T-helper 1 cell treated with Interleukin-12 subunit alpha and Interleukin-12 subunit beta and Interleukin-4 antibody, amounts not matched to agents 30 μg/mL and 1 μg/mL, for 36 hours (primary cell): ENCODE results near the gene ACTN1.

Experiments used
- H3K27ac Mint-ChIP-seq: one replicate; pipeline ENCODE4 v1.8.0; 2021; ENCODE audit warnings: mild to moderate bottlenecking, mixed read lengths
- H3K27me3 Mint-ChIP-seq: one replicate; pipeline ENCODE4 v1.8.0; 2021; ENCODE audit warnings: low read depth, mixed read lengths
- H3K36me3 Mint-ChIP-seq: one replicate; pipeline ENCODE4 v1.8.0; 2021; ENCODE audit warnings: low read depth, mixed read lengths
- H3K4me1 Mint-ChIP-seq: one replicate; pipeline ENCODE4 v1.8.0; 2021; ENCODE audit warnings: low read depth, mixed read lengths
- H3K4me3 Mint-ChIP-seq: one replicate; pipeline ENCODE4 v1.8.0; 2021; ENCODE audit warnings: mild to moderate bottlenecking, moderate library complexity, mixed read lengths
- H3K9me3 Mint-ChIP-seq: one replicate; pipeline ENCODE4 v1.8.0; 2021; ENCODE audit warnings: mixed read lengths

The ACTN1 gene

GRCh38 chr14:69003626-69004025 is 24.5 kb upstream of the ACTN1 start:
- peaks cover 4% of the 10 kb centered on the region for H3K27me3 Mint-ChIP-seq
- H3K4me3 Mint-ChIP-seq = no peak overlapping the region
- H3K9me3 Mint-ChIP-seq = no peaks in the 10 kb centered on the region
- peaks cover 4% of the 10 kb centered on the region for H3K4me1 Mint-ChIP-seq
- no peak overlapping the region for H3K27ac Mint-ChIP-seq
- no peaks in the 10 kb centered on the region for H3K36me3 Mint-ChIP-seq

- Mint-ChIP-seq H3K27ac (no peak overlapping the region), H3K36me3 (no peaks in the 10 kb centered on the region), H3K27me3 (peaks cover 4% of the 10 kb centered on the region), H3K9me3 (no peaks in the 10 kb centered on the region), H3K4me1 (peaks cover 4% of the 10 kb centered on the region), H3K4me3 (no peak overlapping the region)
These were observed 23.0 kb upstream of the ACTN1 start for GRCh38 chr14:69002069-69002468.

GRCh38 chr14:69001375-69001774 is 22.3 kb upstream of the ACTN1 start:
- Mint-ChIP-seq H3K4me3 (no peak overlapping the region), H3K27me3 (peaks cover 4% of the 10 kb centered on the region), H3K4me1 (peaks cover 4% of the 10 kb centered on the region), H3K36me3 (no peaks in the 10 kb centered on the region), H3K9me3 (no peaks in the 10 kb centered on the region), H3K27ac (no peak overlapping the region)

DNA sequence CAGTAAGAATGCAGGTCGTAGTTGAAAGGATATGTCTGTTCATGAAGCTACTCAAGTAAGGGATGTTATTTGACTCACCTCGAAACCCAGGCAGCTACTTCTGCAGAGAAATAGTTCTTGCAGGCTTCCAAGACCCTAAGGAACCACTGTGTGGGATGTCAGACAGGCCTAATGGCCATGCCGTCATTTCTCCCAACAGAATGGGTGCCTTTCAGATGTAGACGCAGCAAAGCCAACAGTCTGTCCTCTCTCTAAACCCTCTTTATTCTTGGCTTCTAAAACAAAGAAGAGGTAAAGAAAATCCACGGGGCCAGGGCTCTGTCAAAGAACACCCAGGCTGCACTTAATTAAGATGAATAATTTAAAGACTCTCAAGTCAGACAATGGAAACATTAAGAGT is 19.0 kb upstream of the ACTN1 start:
- Mint-ChIP-seq H3K36me3 (no peaks in the 10 kb centered on the region), H3K4me3 (no peak overlapping the region), H3K27me3 (no peaks in the 10 kb centered on the region), H3K27ac (no peak overlapping the region), H3K4me1 (peaks cover 16% of the 10 kb centered on the region), H3K9me3 (peaks cover 10% of the 10 kb centered on the region)

DNA sequence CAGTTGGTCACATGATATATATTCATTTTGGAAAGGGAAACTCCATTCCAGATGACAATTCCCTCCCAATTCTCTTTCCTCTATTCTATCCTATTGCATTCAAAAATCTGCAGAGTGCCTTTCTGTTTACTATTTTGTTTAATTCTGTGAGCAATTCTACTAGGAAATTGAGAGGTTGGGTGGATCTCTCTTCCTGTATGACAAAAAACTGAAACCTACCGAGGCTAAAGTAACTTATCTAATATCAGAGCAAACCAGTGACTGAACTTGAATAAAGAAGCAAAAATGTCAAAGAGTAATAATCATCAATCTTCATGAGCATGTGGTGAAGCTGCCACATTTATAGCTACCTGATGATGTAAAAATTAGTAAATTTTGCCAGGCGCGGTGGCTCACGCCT is 16.6 kb upstream of the ACTN1 start:
- Mint-ChIP-seq H3K9me3 (peaks cover 10% of the 10 kb centered on the region), H3K27me3 (peaks cover 3% of the 10 kb centered on the region), H3K27ac (no peak overlapping the region), H3K4me3 (no peak overlapping the region), H3K36me3 (no peaks in the 10 kb centered on the region), H3K4me1 (peaks cover 12% of the 10 kb centered on the region)

DNA sequence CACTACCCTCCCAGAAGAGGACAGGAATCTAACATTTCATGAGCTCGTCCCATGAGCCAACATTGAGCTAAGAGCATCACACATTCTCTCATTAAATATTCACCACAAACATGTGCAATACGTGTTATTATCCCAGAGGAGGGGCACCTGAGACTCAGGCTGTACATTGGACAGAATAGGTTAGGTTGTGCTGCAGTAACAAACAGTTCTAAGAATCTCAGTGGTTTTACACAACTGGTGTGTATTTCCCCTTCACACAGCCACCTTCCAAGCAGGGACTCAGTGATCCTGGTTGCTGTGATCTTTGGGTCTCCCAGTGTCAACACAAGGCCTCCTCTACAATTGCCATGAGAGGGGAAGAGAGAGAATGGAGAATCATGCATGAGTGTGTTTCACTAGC is 15.0 kb upstream of the ACTN1 start:
- H3K36me3 Mint-ChIP-seq = no peaks in the 10 kb centered on the region
- H3K9me3 Mint-ChIP-seq = peaks cover 10% of the 10 kb centered on the region
- peaks cover 12% of the 10 kb centered on the region for H3K4me1 Mint-ChIP-seq
- H3K27me3 Mint-ChIP-seq = peaks cover 3% of the 10 kb centered on the region
- H3K27ac Mint-ChIP-seq = no peak overlapping the region
- no peak overlapping the region for H3K4me3 Mint-ChIP-seq

- no peaks in the 10 kb centered on the region for H3K9me3 Mint-ChIP-seq
- H3K27me3 Mint-ChIP-seq = peaks cover 14% of the 10 kb centered on the region
- H3K4me1 Mint-ChIP-seq = no peaks in the 10 kb centered on the region
- H3K27ac Mint-ChIP-seq = no peak overlapping the region
- no peaks in the 10 kb centered on the region for H3K36me3 Mint-ChIP-seq
- H3K4me3 Mint-ChIP-seq = no peak overlapping the region
These were observed 8.5 kb upstream of the ACTN1 start for GRCh38 chr14:68987653-68988036.

DNA sequence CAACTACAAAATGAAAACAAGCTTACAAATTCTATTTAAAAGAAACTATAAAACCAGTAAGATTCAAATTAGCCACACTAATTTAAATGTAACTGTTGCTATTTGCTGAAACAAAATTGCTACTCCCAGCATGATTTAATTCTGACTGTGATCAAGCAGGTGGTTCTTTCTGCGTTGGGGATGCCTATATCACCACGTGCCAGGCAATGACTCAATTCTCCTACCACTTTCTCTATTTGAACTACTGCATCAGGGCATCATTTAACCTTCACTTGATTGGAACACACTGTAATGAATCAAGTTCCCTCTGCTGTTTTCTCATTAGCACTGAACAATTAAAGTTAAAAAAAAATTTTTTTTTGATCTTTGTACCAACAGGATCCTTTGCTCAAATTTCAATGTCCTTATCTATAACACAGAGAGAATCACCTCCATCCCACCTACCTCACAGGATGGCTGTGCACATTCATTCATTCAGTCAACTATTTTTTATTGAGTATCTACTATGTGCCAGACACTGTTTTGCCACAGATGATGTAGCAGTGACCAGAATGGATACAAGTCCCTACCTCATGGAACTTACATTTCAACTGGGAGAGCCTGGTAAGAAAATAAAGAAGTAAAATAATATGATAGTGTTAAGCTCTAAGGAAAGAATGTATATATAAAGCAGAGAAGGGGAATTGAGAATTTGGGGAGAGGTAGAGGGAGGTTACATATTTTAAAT is 8.0 kb upstream of the ACTN1 start:
- Mint-ChIP-seq H3K4me3 (no peak overlapping the region), H3K4me1 (no peaks in the 10 kb centered on the region), H3K36me3 (no peaks in the 10 kb centered on the region), H3K9me3 (no peaks in the 10 kb centered on the region), H3K27me3 (peaks cover 15% of the 10 kb centered on the region), H3K27ac (no peak overlapping the region)

DNA sequence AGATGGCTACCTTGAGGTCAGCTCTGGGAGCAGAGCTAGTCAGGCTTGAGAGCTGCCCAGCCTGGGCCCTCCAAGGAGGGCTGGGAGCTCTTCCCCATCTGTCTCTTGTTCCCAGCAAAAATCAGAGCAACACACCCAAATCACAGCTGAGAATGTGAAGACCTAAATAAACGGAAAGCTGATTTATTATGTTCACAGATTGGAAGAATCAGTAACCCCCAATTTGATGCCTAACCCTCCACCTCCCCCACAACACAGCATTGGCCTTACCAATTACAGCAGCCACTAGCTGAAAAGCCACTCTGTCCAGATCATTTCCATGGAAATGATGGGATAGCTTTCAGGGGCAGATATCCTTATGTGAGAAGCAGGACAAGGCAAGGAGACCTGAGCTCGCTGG is 7.1 kb upstream of the ACTN1 start:
- peaks cover 22% of the 10 kb centered on the region for H3K27me3 Mint-ChIP-seq
- H3K36me3 Mint-ChIP-seq = no peaks in the 10 kb centered on the region
- H3K4me1 Mint-ChIP-seq = no peaks in the 10 kb centered on the region
- no peaks in the 10 kb centered on the region for H3K9me3 Mint-ChIP-seq
- no peak overlapping the region for H3K27ac Mint-ChIP-seq
- no peak overlapping the region for H3K4me3 Mint-ChIP-seq

DNA sequence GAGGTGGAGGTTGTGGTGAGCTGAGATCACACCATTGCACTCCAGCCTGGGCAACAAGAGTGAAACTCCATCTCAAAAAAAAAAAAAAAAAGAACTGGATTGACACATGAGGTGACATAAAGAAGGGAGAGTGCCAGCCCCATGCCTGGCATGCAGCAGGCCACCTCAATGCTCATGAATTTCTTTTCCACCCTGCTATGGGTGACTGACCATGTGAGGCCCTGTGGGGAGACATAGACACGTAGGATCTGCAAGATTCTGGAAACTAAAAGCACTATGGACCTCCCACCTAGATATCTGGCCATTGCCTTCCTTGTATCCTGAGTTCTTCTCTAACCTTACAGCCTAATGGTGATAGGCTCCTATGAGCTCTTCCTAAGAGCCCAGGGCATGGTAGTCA is 5.6 kb upstream of the ACTN1 start:
- Mint-ChIP-seq H3K9me3 (no peaks in the 10 kb centered on the region), H3K4me1 (peaks cover 4% of the 10 kb centered on the region), H3K27ac (no peak overlapping the region), H3K27me3 (peaks cover 31% of the 10 kb centered on the region), H3K4me3 (no peak overlapping the region), H3K36me3 (no peaks in the 10 kb centered on the region)

GRCh38 chr14:68983191-68983590 is 4.1 kb upstream of the ACTN1 start:
- H3K4me1 Mint-ChIP-seq = peaks cover 4% of the 10 kb centered on the region
- peaks cover 31% of the 10 kb centered on the region for H3K27me3 Mint-ChIP-seq
- H3K4me3 Mint-ChIP-seq = no peak overlapping the region
- no peaks in the 10 kb centered on the region for H3K36me3 Mint-ChIP-seq
- H3K9me3 Mint-ChIP-seq = no peaks in the 10 kb centered on the region
- no peak overlapping the region for H3K27ac Mint-ChIP-seq

GRCh38 chr14:68982581-68982980 is 3.5 kb upstream of the ACTN1 start:
- H3K27ac Mint-ChIP-seq = no peak overlapping the region
- H3K27me3 Mint-ChIP-seq = peaks cover 31% of the 10 kb centered on the region
- H3K4me3 Mint-ChIP-seq = no peak overlapping the region
- no peaks in the 10 kb centered on the region for H3K9me3 Mint-ChIP-seq
- H3K4me1 Mint-ChIP-seq = peaks cover 4% of the 10 kb centered on the region
- H3K36me3 Mint-ChIP-seq = no peaks in the 10 kb centered on the region

DNA sequence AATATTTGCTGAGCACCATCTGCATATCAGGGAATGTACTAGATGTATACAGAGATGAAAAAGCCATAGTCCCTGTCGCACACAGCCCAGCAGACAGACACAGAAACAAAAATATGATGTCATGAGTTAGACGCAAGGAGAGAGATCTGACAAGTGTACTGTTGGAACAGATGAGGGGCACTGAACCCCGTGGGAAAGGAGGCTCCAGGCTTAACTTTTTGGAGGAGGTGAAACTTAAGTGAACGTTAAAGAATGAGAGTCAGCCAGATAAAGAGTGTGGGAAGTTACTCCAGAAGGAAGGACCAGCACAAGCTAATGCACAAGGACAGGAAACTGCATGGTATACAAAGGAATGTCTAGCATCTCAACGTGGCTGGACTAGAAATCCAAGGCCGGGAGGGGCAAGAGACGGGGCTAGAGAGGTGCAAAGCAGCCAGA is 2.5 kb upstream of the ACTN1 start:
- peaks cover 11% of the 10 kb centered on the region for H3K4me1 Mint-ChIP-seq
- H3K27ac Mint-ChIP-seq = no peak overlapping the region

GRCh38 chr14:68981139-68981538 is 2.0 kb upstream of the ACTN1 start:
- no peaks in the 10 kb centered on the region for H3K9me3 Mint-ChIP-seq
- peaks cover 29% of the 10 kb centered on the region for H3K27me3 Mint-ChIP-seq
- no peaks in the 10 kb centered on the region for H3K36me3 Mint-ChIP-seq
- peaks cover 13% of the 10 kb centered on the region for H3K4me1 Mint-ChIP-seq
- H3K27ac Mint-ChIP-seq = no peak overlapping the region
- no peak overlapping the region for H3K4me3 Mint-ChIP-seq

More for the DNA sequence above, 2.5 kb upstream of the ACTN1 start:
- Mint-ChIP-seq H3K36me3 (no peaks in the 10 kb centered on the region), H3K4me3 (no peak overlapping the region), H3K27me3 (peaks cover 31% of the 10 kb centered on the region), H3K9me3 (no peaks in the 10 kb centered on the region)

DNA sequence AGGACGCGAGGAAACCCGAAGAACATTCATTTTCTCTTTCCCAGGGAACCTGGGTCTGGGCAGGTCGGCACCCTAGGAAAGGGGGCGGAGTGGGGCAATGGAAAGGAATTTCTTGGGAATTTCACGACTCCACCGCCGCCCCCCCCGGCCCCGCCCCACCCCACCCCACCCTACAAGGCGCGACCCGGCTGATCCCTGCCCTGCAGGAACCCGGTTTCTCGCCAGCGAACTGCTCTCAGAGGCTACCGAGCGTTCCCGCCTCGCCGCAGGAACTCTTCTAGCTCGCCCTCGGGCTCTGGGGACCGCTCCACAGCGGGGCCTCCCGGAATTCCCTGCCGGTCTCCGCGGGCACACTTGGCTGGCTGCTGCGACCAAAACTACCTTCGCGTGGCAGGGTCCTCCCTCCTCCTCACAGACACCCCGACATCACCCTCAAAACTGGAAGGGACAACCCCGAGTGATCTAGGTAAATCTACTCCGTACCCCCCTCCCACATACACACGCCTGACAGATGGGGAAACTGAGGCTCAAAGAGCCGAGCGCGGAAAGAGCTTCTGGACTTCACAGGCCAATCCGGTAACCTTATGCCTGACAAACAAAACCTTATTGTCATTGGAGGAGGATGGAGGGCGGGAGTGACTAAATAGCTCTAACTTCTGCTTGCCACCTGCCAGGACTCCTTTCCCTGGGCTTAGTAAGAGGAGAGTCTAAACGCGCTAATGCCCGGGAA is 785 bp upstream of the ACTN1 start:
- Mint-ChIP-seq H3K27ac (peak overlapping the region; percentile 1), H3K9me3 (no peaks in the 10 kb centered on the region), H3K4me3 (peak overlapping the region; percentile 78)

More for the DNA sequence above, 785 bp upstream of the ACTN1 start:
- Mint-ChIP-seq H3K36me3 (peaks cover 5% of the 10 kb centered on the region), H3K4me1 (peaks cover 14% of the 10 kb centered on the region), H3K27me3 (peaks cover 28% of the 10 kb centered on the region)
